ENCODE measurements around the gene CGGBP1. TPM values are rescaled to one million over a fixed set of nuclear protein-coding genes. Genes with fewer than 3 reads are reported as not detected.

Gene CGGBP1
- total RNA-seq, 4 donors from 2014 or later: 28.6 to 39.9 (median 34.9) TPM

- TF ChIP-seq CTCF (IDR thresholded peaks at IDR 0.05) (no peak), POLR2A (IDR thresholded peaks at IDR 0.05) (no peak)
- WGBS, 2 donors: 55 to 56% methylated on average over 1 of the region's 1 CpG
- DNase-seq (ENCODE audit: low spot score in 2 of 2): no peak
- intact Hi-C loops (cut with DNase I; ENCODE audit: low total_unique reads): no loop called here
- no peak overlapping the region for H3K4me3 ChIP-seq (ENCODE audit: low read depth, poor library complexity, severe bottlenecking)
These were observed 14.4 kb downstream of the CGGBP1 start for GRCh38 chr3:88044411-88044810.

DNA sequence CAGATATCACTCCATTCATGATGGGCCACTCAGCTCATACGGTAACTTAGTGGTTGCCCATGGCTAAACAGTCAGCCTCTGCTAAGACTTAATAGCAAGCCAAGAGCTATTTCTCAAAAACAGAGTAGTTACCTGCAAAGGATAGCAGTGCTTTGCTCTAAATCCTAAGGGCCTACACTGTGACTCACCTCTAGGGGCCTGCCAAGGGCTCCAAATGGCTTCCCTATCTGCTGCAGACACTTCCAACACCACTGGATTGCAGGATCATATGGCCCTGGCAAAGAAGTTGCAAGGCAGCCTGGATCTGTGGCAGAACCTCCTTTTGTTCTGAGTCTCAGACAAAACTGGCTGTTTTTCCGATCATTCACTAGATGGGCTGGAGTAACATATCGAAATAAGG is 17.8 kb downstream of the CGGBP1 start:
- TF ChIP-seq POLR2A (IDR thresholded peaks at IDR 0.05) (no peak), CTCF (IDR thresholded peaks at IDR 0.05) (no peak)
- WGBS, 2 donors: 94 to 98% methylated on average over 3 of the region's 3 CpGs
- intact Hi-C loops (cut with DNase I; ENCODE audit: low total_unique reads): no loop called here
- DNase-seq (ENCODE audit: low spot score in 2 of 2): no peak
- H3K4me3 ChIP-seq (ENCODE audit: low read depth, poor library complexity, severe bottlenecking): no peak overlapping the region

- TF ChIP-seq POLR2A (IDR thresholded peaks at IDR 0.05): no peak
- no peak for TF ChIP-seq CTCF (IDR thresholded peaks at IDR 0.05)
- intact Hi-C loops (cut with DNase I; ENCODE audit: low total_unique reads): no loop called here
- WGBS, 2 donors: 86 to 89% methylated on average over 4 of the region's 4 CpGs
- H3K4me3 ChIP-seq (ENCODE audit: low read depth, poor library complexity, severe bottlenecking): no peak overlapping the region
- no peak for DNase-seq (ENCODE audit: low spot score in 2 of 2)
These were observed 18.3 kb downstream of the CGGBP1 start for GRCh38 chr3:88040529-88040928.

GRCh38 chr3:88038566-88038965 is 20.2 kb downstream of the CGGBP1 start:
- WGBS, 2 donors: 41% methylated on average over 2 of the region's 2 CpGs
- intact Hi-C loops (cut with DNase I; ENCODE audit: low total_unique reads): no loop called here
- TF ChIP-seq CTCF (IDR thresholded peaks at IDR 0.05): no peak
- TF ChIP-seq POLR2A (IDR thresholded peaks at IDR 0.05): no peak
- DNase-seq (ENCODE audit: low spot score in 2 of 2): no peak
- H3K4me3 ChIP-seq (ENCODE audit: low read depth, poor library complexity, severe bottlenecking): no peak overlapping the region

DNA sequence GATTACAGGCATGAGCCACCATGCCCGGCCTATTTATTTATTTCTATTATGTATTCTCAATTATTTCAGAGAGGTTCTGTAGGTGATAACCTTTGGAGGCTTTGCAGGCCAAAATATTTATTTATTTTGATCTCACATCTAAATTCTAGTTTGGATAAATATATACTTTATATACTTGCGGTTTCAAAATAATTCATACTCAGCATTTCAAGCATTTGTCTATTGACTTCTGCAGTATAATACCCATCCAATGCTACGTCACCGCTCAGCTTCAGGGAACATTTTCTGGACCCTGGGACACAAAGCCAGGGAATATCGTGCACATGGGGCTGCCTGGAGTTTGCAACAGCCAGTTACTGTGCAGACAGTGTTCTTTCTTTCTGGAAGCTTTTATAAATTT is 22.6 kb downstream of the CGGBP1 start:
- intact Hi-C loops (cut with DNase I; ENCODE audit: low total_unique reads): no loop called here
- no peak for DNase-seq (ENCODE audit: low spot score in 2 of 2)
- no peak overlapping the region for H3K4me3 ChIP-seq (ENCODE audit: low read depth, poor library complexity, severe bottlenecking)
- TF ChIP-seq POLR2A (IDR thresholded peaks at IDR 0.05) (no peak), CTCF (IDR thresholded peaks at IDR 0.05) (no peak)
- 75 to 89% methylated on average over 5 of the region's 5 CpGs for WGBS, 2 donors

GRCh38 chr3:88034491-88035275 is 24.1 kb downstream of the CGGBP1 start:
- TF ChIP-seq CTCF (IDR thresholded peaks at IDR 0.05): no peak
- no peak overlapping the region for H3K4me3 ChIP-seq (ENCODE audit: low read depth, poor library complexity, severe bottlenecking)
- intact Hi-C loops (cut with DNase I; ENCODE audit: low total_unique reads): no loop called here
- 78 to 81% methylated on average over 8 of the region's 8 CpGs for WGBS, 2 donors
- DNase-seq (ENCODE audit: low spot score in 2 of 2): no peak
